DOHH2 (cell line): ENCODE results near the gene CMTR1.

Source experiments
- H3F3A ChIP-seq: fragments of 200-600 bp; sonication (generic), shearing (Covaris generic); 2 replicates; pipeline ENCODE4 v1.6.0; 2016; ENCODE audit warnings: antibody characterized with exemption, mild to moderate bottlenecking; ENCODE audit not compliant: control insufficient read depth, insufficient read depth
- H3K27ac ChIP-seq: fragments of 200-600 bp; sonication (generic); 2 replicates; pipeline ENCODE4 v1.5.1; 2014; ENCODE audit warnings: low read depth, mild to moderate bottlenecking, low read length, moderate library complexity
- H3K27me3 ChIP-seq: fragments of 200-600 bp; sonication (generic); 2 replicates; pipeline ENCODE4 v1.6.1; 2014; ENCODE audit warnings: mild to moderate bottlenecking, low read length, mixed read lengths; ENCODE audit not compliant: control insufficient read depth
- H3K36me3 ChIP-seq: fragments of 200-600 bp; sonication (generic); 2 replicates; pipeline ENCODE4 v1.6.1; 2014; ENCODE audit warnings: mild to moderate bottlenecking, low read length, moderate library complexity, mixed read lengths; ENCODE audit not compliant: control insufficient read depth
- H3K4me1 ChIP-seq: fragments of 200-600 bp; sonication (generic); 2 replicates; pipeline ENCODE4 v1.6.1; 2014; ENCODE audit warnings: mild to moderate bottlenecking, low read length, mixed read lengths; ENCODE audit not compliant: control insufficient read depth
- H3K4me2 ChIP-seq: fragments of 200-600 bp; sonication (generic); 2 replicates; pipeline ENCODE4 v1.6.0; 2014; ENCODE audit warnings: mild to moderate bottlenecking, low read length, moderate library complexity
- H3K4me3 ChIP-seq: fragments of 200-600 bp; sonication (generic); 2 replicates; pipeline ENCODE4 v1.5.1; 2014; ENCODE audit warnings: mild to moderate bottlenecking, low read length, mixed read lengths
- H3K79me2 ChIP-seq: fragments of 200-600 bp; sonication (generic); 2 replicates; pipeline ENCODE4 v1.6.1; 2014; ENCODE audit warnings: mild to moderate bottlenecking, low read length, mixed read lengths; ENCODE audit not compliant: control insufficient read depth
- H3K9me2 ChIP-seq: fragments of 200-600 bp; sonication (generic); replicated peaks from 2 replicates; pipeline ENCODE4 v1.6.1; 2014; ENCODE audit warnings: mild to moderate bottlenecking, low read length, mixed read lengths; ENCODE audit not compliant: control insufficient read depth
- H3K9me3 ChIP-seq: fragments of 200-600 bp; sonication (generic); 2 replicates; pipeline ENCODE4 v1.6.1; 2014; ENCODE audit warnings: antibody characterized with exemption, low read length, mixed read lengths; ENCODE audit not compliant: control insufficient read depth, insufficient read depth
- H4K20me1 ChIP-seq: fragments of 200-600 bp; sonication (generic); 2 replicates; pipeline ENCODE4 v1.6.0; 2014; ENCODE audit warnings: low read depth, mild to moderate bottlenecking, antibody characterized with exemption, low read length, moderate library complexity; ENCODE audit not compliant: control insufficient read depth, insufficient read depth
- CTCF ChIP-seq: fragments of 200-600 bp; sonication (generic); IDR thresholded peaks from one replicate; pipeline ENCODE4 v1.5.1; 2014; ENCODE audit warnings: antibody characterized with exemption, mild to moderate bottlenecking, low read depth, low read length; ENCODE audit not compliant: poor library complexity, severe bottlenecking
- EZH2phosphoT487 ChIP-seq: fragments of 200-600 bp; sonication (generic); IDR thresholded peaks from 2 replicates; pipeline ENCODE4 v1.6.1; 2017; ENCODE audit warnings: borderline replicate concordance, mild to moderate bottlenecking, antibody characterized with exemption, low read length, moderate library complexity, mixed read lengths

CMTR1 gene

GRCh38 chr6:37426058-37426944 is 6.7 kb upstream of the CMTR1 start:
- no peaks in the 10 kb centered on the region for H3K9me3 ChIP-seq
- no peaks in the 10 kb centered on the region for H3K79me2 ChIP-seq
- H3K4me3 ChIP-seq = no peak overlapping the region
- peaks cover 7% of the 10 kb centered on the region; the same call in 1 of the 2 replicates for H3K27me3 ChIP-seq
- peaks cover 4% of the 10 kb centered on the region for H3K4me1 ChIP-seq
- no peak overlapping the region for H3K4me2 ChIP-seq
- H3K9me2 ChIP-seq = no peaks in the 10 kb centered on the region
- no peak for TF ChIP-seq CTCF
- TF ChIP-seq EZH2phosphoT487 = no peak
- no peaks in the 10 kb centered on the region for H3K36me3 ChIP-seq
- H3K27ac ChIP-seq = no peak overlapping the region
- 0 out of 2 replicates have a peak, but pooled peaks cover 4% of the 10 kb centered on the region for H3F3A ChIP-seq
- H4K20me1 ChIP-seq = no peaks in the 10 kb centered on the region

GRCh38 chr6:37426945-37427510 is 6.0 kb upstream of the CMTR1 start:
- TF ChIP-seq EZH2phosphoT487 (no peak), CTCF (no peak)
- Histone ChIP-seq H3K79me2 (no peaks in the 10 kb centered on the region), H3K9me2 (no peaks in the 10 kb centered on the region), H3K27ac (no peak overlapping the region), H3K4me1 (peaks cover 4% of the 10 kb centered on the region), H3K27me3 (peaks cover 7% of the 10 kb centered on the region; the same call in 1 of the 2 replicates), H4K20me1 (no peaks in the 10 kb centered on the region), H3K4me3 (no peak overlapping the region), H3K9me3 (no peaks in the 10 kb centered on the region), H3K36me3 (no peaks in the 10 kb centered on the region), H3F3A (0 out of 2 replicates have a peak, but pooled peaks cover 4% of the 10 kb centered on the region), H3K4me2 (no peak overlapping the region)

- no peaks in the 10 kb centered on the region for H3K9me2 ChIP-seq
- TF ChIP-seq CTCF (no peak), EZH2phosphoT487 (no peak)
- no peaks in the 10 kb centered on the region for H3K9me3 ChIP-seq
- 0 out of 2 replicates have a peak, but pooled peaks cover 4% of the 10 kb centered on the region for H3F3A ChIP-seq
- no peak overlapping the region for H3K4me2 ChIP-seq
- H3K27me3 ChIP-seq = peaks cover 7% of the 10 kb centered on the region; the same call in 1 of the 2 replicates
- H3K4me1 ChIP-seq = peaks cover 15% of the 10 kb centered on the region
- no peak overlapping the region for H3K27ac ChIP-seq
- peaks cover 11% of the 10 kb centered on the region for H3K79me2 ChIP-seq
- H3K36me3 ChIP-seq = peaks cover 5% of the 10 kb centered on the region
- no peak overlapping the region for H3K4me3 ChIP-seq
- H4K20me1 ChIP-seq = no peaks in the 10 kb centered on the region
Observed at GRCh38 chr6:37429352-37429750, 3.7 kb upstream of the CMTR1 start.
